ENCODE results near the gene PATJ.

Gene PATJ

DNA sequence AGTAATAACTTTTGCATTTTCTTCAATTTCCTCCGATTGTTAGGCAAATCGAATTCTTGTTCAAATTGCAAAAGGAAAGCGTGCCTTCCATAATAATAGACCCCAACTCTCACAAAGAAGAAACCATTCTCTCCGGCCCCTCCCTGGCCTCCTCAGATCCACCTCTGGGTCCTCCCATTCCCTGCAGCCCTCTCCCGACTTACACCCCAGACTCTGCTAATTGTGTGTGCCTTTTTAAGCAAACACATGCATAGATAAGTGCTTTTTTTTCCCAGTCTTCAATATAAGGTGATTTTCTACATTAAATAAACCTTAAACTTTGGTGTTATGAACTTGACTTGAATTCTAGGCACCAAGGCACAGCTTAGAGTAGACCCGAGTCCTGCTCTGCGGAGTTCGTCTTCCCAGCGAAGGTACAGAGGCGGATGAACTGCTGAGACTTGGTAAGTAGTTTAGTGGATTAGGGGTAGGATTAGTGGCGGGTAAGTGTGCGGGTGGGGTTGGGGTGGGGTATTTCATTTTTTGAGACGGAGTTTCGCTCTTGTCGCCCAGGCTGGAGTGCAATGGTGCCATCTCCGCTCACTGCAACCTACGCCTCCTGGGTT lies 453.9 kb downstream of the PATJ start:
- Histone ChIP-seq H3K4me3 (ENCODE audit: low read depth, low read length) (no peak overlapping the region), H3K9me3 (ENCODE audit: control insufficient read depth, insufficient read depth, low read depth, low read length) (no peaks in the 10 kb centered on the region), H3K27ac (ENCODE audit: extremely low read depth, low read depth, low read length) (no peak overlapping the region), H3K4me1 (ENCODE audit: control insufficient read depth, insufficient read depth, low read length) (no peaks in the 10 kb centered on the region), H3K36me3 (ENCODE audit: control insufficient read depth in 2 of 2, insufficient read depth in 1 of 2, low read length in 2 of 2) (no peaks in the 10 kb centered on the region)
- POLR2A ChIA-PET: no interaction called here
- TF ChIP-seq, protein P1, sequence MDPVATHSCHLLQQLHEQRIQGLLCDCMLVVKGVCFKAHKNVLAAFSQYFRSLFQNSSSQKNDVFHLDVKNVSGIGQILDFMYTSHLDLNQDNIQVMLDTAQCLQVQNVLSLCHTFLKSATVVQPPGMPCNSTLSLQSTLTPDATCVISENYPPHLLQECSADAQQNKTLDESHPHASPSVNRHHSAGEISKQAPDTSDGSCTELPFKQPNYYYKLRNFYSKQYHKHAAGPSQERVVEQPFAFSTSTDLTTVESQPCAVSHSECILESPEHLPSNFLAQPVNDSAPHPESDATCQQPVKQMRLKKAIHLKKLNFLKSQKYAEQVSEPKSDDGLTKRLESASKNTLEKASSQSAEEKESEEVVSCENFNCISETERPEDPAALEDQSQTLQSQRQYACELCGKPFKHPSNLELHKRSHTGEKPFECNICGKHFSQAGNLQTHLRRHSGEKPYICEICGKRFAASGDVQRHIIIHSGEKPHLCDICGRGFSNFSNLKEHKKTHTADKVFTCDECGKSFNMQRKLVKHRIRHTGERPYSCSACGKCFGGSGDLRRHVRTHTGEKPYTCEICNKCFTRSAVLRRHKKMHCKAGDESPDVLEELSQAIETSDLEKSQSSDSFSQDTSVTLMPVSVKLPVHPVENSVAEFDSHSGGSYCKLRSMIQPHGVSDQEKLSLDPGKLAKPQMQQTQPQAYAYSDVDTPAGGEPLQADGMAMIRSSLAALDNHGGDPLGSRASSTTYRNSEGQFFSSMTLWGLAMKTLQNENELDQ (tag by site-specific recombination; IDR thresholded peaks at IDR 0.05; ENCODE audit: low read depth): no peak
- no peak for TF ChIP-seq SCRT1 (tag by site-specific recombination; IDR thresholded peaks at IDR 0.05; ENCODE audit: borderline replicate concordance)
- TF ChIP-seq, protein P2, sequence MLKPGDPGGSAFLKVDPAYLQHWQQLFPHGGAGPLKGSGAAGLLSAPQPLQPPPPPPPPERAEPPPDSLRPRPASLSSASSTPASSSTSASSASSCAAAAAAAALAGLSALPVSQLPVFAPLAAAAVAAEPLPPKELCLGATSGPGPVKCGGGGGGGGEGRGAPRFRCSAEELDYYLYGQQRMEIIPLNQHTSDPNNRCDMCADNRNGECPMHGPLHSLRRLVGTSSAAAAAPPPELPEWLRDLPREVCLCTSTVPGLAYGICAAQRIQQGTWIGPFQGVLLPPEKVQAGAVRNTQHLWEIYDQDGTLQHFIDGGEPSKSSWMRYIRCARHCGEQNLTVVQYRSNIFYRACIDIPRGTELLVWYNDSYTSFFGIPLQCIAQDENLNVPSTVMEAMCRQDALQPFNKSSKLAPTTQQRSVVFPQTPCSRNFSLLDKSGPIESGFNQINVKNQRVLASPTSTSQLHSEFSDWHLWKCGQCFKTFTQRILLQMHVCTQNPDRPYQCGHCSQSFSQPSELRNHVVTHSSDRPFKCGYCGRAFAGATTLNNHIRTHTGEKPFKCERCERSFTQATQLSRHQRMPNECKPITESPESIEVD (tag by site-specific recombination; IDR thresholded peaks at IDR 0.05): no peak
- TF ChIP-seq, protein P3, sequence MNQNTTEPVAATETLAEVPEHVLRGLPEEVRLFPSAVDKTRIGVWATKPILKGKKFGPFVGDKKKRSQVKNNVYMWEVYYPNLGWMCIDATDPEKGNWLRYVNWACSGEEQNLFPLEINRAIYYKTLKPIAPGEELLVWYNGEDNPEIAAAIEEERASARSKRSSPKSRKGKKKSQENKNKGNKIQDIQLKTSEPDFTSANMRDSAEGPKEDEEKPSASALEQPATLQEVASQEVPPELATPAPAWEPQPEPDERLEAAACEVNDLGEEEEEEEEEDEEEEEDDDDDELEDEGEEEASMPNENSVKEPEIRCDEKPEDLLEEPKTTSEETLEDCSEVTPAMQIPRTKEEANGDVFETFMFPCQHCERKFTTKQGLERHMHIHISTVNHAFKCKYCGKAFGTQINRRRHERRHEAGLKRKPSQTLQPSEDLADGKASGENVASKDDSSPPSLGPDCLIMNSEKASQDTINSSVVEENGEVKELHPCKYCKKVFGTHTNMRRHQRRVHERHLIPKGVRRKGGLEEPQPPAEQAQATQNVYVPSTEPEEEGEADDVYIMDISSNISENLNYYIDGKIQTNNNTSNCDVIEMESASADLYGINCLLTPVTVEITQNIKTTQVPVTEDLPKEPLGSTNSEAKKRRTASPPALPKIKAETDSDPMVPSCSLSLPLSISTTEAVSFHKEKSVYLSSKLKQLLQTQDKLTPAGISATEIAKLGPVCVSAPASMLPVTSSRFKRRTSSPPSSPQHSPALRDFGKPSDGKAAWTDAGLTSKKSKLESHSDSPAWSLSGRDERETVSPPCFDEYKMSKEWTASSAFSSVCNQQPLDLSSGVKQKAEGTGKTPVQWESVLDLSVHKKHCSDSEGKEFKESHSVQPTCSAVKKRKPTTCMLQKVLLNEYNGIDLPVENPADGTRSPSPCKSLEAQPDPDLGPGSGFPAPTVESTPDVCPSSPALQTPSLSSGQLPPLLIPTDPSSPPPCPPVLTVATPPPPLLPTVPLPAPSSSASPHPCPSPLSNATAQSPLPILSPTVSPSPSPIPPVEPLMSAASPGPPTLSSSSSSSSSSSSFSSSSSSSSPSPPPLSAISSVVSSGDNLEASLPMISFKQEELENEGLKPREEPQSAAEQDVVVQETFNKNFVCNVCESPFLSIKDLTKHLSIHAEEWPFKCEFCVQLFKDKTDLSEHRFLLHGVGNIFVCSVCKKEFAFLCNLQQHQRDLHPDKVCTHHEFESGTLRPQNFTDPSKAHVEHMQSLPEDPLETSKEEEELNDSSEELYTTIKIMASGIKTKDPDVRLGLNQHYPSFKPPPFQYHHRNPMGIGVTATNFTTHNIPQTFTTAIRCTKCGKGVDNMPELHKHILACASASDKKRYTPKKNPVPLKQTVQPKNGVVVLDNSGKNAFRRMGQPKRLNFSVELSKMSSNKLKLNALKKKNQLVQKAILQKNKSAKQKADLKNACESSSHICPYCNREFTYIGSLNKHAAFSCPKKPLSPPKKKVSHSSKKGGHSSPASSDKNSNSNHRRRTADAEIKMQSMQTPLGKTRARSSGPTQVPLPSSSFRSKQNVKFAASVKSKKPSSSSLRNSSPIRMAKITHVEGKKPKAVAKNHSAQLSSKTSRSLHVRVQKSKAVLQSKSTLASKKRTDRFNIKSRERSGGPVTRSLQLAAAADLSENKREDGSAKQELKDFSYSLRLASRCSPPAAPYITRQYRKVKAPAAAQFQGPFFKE (tag by site-specific recombination; IDR thresholded peaks at IDR 0.05; ENCODE audit: borderline replicate concordance): no peak
- no peak for TF ChIP-seq ZNF335 (tag by site-specific recombination; conservative IDR thresholded peaks at IDR 0.05)
- TF ChIP-seq, protein P4, sequence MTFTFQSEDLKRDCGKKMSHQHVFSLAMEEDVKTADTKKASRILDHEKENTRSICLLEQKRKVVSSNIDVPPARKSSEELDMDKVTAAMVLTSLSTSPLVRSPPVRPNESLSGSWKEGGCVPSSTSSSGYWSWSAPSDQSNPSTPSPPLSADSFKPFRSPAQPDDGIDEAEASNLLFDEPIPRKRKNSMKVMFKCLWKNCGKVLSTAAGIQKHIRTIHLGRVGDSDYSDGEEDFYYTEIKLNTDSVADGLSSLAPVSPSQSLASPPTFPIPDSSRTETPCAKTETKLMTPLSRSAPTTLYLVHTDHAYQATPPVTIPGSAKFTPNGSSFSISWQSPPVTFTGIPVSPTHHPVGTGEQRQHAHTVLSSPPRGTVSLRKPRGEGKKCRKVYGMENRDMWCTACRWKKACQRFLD (tag by site-specific recombination; IDR thresholded peaks at IDR 0.05): no peak
- no peak for TF ChIP-seq ZNF324 (tag by site-specific recombination; IDR thresholded peaks at IDR 0.05)
- no peak for TF ChIP-seq HOXD13 (CRISPR knock-in tag; IDR thresholded peaks at IDR 0.05; ENCODE audit: borderline replicate concordance)
- TF ChIP-seq, protein P5, sequence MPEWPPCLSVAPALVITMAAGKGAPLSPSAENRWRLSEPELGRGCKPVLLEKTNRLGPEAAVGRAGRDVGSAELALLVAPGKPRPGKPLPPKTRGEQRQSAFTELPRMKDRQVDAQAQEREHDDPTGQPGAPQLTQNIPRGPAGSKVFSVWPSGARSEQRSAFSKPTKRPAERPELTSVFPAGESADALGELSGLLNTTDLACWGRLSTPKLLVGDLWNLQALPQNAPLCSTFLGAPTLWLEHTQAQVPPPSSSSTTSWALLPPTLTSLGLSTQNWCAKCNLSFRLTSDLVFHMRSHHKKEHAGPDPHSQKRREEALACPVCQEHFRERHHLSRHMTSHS (tag by site-specific recombination; IDR thresholded peaks at IDR 0.05): no peak
- TF ChIP-seq ZNF157 (tag by site-specific recombination; IDR thresholded peaks at IDR 0.05): no peak
- TF ChIP-seq ZNF341 (tag by site-specific recombination; IDR thresholded peaks at IDR 0.05; ENCODE audit: low read depth): no peak
- no peak for TF ChIP-seq ZNF16 (tag by site-specific recombination; IDR thresholded peaks at IDR 0.05; ENCODE audit: low read depth)
- no peak for TF ChIP-seq ZFP37 (tag by site-specific recombination; IDR thresholded peaks at IDR 0.05)
- CTCF ChIA-PET: no interaction called here
